ENCODE data around the gene FILIP1L.

- TF ChIP-seq, protein P1, sequence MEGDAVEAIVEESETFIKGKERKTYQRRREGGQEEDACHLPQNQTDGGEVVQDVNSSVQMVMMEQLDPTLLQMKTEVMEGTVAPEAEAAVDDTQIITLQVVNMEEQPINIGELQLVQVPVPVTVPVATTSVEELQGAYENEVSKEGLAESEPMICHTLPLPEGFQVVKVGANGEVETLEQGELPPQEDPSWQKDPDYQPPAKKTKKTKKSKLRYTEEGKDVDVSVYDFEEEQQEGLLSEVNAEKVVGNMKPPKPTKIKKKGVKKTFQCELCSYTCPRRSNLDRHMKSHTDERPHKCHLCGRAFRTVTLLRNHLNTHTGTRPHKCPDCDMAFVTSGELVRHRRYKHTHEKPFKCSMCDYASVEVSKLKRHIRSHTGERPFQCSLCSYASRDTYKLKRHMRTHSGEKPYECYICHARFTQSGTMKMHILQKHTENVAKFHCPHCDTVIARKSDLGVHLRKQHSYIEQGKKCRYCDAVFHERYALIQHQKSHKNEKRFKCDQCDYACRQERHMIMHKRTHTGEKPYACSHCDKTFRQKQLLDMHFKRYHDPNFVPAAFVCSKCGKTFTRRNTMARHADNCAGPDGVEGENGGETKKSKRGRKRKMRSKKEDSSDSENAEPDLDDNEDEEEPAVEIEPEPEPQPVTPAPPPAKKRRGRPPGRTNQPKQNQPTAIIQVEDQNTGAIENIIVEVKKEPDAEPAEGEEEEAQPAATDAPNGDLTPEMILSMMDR (IDR thresholded peaks at IDR 0.05) = no peak
- no peak for TF ChIP-seq POLR2A (IDR thresholded peaks at IDR 0.05)
Observed at GRCh38 chr3:99965681-99966408, 148.5 kb downstream of the FILIP1L start.
